Stimulated activated CD8-positive, alpha-beta memory T cell treated with anti-CD3 and anti-CD28 coated beads, Interleukin-15, amount 100 ng/mL, for 1 hour (primary cell): ENCODE measurements around the gene RGS8.

Experiments
- DNase-seq: peaks from one replicate; pipeline ENCODE4 v3.0.0-alpha.2; 2020; ENCODE audit warnings: low read depth

RGS8 gene

DNA sequence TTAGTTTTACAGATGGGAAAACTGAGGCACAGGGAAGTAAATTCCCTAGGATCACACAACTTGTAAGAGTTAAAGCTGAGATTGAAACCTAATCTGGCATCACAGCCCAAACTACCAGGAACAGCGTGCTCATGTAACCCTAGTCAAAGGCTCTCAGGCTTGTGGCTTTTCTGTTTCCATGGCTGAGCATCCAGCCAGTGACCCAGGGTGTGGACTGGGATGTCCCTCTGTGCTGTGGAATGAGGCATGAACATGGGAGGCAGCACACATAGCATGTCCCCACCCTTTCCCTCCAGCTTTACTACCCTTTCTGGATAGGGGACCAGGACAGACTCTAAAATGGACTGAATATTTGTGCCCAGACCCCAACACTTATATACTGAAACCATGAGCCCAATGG is 45.1 kb downstream of the RGS8 start:
- DNase-seq: no peak

DNA sequence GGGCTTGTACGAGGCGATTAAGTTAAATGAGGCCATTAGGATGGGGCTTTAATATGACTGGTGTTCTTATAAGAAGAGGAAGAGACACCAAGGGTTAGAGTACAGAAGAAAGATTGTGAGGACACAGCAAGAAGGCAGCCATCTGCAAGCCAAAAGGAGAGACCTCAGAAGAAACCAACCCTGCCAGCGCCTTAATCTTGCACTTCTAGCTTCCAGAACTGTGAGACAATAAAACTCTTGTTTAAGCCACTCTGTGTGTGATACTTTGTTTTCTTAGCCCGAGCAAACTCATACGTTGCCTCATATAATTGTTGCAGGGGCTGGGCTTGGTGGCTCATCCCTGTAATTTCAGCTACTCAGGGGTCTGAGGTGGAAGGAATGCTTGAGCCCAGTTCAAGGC is 46.6 kb downstream of the RGS8 start:
- DNase-seq: no peak

DNA sequence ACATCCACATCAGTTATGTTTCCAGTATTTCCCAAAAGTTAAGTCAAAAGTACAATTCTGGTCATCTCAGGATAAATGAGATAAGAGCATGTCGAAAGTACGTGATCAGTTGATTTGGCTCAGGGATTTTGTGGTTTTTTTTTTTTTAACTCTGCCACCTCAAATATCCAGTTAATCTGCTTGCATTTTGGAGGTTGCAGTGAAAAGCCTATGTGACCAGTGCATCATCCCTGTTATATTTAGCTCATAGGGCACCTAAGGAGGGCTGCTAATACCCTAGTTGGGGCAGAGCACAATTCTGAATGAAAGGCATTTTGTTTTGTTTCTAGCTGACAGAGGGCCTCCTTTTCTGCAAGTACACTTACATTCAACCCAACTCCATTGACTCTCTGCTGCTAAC is 48.5 kb downstream of the RGS8 start:
- no peak for DNase-seq
